GM19372 (cell line): ENCODE data around the gene PTPMT1.

ENCODE experiments used
- ATAC-seq: cut with Tn5 transposase; IDR thresholded peaks from one replicate; pipeline ENCODE4 v1.9.1; 2021; ENCODE audit warnings: mild to moderate bottlenecking, low read depth, moderate library complexity; ENCODE audit not compliant: unreplicated experiment

The PTPMT1 gene

DNA sequence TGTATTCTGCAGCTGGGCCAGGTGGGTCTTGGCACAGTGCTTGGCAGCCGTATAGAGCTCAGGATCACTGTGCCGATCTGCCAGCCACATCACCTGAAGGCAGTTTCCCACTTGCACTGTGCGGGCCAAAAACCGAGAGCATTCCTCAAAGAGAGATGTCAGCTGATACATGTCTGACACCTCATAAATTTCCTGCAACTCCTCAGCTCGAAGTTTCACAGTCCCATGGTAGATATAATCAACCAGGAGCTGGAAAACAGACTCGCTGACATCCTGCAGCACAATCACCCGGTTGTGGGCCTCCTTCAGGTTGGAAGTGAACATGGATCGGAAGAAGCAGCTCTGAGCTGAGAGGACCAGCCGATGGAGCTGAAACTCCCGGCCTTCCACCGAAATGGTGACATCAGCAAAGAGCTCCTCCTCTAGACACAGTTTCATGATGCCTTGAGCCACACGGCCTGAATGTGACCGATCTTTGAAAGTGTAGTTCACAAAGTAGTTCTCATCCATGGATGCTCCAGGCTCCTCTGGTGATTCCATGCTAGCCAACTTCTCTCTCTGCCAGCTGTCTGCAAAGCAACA lies 12.2 kb downstream of the PTPMT1 start:
- ATAC-seq = no peak

GRCh38 chr11:47578524-47579494 lies 13.4 kb downstream of the PTPMT1 start, which contains the start of the genes KBTBD4 and NDUFS3:
TSS of gene KBTBD4 (minus strand) at chr11:47578970. CDS start at chr11:47578951, 19 bp downstream.
TSS of gene NDUFS3 (plus strand) at chr11:47579074. CDS start at chr11:47579092, 18 bp downstream.
- ATAC-seq = peak; percentile 88

DNA sequence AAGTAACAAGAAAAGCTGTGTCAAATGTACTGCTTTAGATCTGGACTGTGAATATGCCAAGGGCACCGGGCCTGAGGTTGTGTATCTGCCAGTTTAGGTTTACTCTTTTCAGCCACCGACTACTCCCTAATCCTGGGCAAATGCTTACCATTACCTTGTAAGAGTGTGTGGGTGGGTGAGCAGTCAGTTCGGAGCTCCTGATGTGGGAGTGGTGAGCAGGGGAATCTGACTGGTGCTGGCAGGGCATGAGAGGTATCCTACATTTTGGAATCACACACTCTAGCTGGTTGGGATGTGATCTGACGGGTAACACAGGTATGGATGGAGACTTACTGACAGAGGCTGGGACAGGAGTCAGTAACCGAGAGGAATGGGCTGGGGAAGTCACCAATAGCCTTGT lies 18.4 kb downstream of the PTPMT1 start:
- ATAC-seq = no peak

DNA sequence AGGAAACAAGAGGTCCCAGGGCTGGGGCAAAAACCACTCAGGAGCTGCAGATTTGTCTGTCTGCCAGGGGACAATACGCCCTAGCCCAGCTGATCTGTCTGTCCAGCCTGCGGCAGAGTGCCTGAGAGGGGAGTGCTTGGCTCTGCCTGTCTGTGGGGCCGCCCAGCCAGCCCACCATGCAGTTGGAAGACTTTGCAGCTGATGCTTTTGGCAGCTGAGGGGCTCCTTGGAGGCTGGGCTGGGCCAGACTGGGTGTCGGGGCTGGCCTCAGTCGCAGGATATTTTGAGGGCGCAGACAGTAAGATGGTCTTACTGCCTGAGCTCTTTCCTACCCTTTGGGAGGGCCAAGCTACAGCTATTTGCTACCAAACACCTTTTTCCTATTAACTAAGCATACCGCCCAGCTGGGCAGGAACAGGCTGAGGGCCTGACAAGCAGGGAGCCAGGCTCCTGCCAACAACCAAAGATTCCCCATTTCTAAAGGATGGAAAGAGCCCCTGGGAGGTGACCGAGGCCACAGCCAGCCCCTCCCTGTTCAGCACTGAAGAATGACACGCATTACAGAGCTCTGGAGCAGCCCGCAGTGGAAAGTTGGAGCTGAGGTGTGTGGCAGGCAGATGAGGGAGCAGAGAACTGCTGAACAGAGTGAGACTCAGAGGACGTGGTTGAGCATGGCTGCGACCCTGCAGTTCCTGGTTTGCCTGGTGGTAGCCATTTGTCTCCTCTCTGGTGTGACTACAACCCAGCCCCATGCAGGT lies 20.9 kb downstream of the PTPMT1 start, which contains the start of gene FAM180B:
Gene FAM180B (plus strand): TSS at position 581 of the 758 bp plus-strand sequence. CDS start 91 bp downstream, at position 672.
- ATAC-seq = no peak

DNA sequence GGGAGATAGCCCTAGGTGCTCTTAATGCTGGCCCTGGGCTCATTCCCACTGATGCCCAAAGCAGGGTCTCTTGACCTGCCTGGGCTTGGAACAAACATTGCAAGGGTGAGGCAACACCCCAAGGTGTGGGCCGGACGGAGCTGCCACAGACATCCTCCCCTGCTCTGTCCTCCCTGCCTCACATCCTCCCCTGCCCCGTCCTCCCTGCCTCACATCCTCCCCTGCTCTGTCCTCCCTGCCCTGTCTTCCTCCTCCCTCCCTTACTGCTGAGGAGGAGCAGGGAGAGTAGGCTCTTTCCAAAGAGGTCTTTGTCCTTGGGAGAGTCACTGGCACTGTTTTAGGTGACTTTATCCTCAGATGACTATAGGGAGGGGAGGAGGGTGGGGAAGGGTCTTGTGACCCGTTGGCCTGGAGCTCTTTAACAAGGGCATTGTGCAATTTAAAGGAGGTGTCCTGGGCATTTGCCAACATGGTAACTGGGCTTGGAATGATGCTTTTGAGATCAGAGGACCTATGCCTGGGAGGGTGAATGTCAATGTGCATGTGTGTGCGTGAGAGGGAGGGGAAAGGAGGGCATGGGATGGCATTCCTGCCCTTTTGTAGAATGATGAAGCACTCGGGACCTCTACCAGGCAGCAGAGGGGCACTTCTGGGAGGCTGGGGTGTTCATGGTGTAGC lies 21.8 kb downstream of the PTPMT1 start:
- ATAC-seq = no peak

DNA sequence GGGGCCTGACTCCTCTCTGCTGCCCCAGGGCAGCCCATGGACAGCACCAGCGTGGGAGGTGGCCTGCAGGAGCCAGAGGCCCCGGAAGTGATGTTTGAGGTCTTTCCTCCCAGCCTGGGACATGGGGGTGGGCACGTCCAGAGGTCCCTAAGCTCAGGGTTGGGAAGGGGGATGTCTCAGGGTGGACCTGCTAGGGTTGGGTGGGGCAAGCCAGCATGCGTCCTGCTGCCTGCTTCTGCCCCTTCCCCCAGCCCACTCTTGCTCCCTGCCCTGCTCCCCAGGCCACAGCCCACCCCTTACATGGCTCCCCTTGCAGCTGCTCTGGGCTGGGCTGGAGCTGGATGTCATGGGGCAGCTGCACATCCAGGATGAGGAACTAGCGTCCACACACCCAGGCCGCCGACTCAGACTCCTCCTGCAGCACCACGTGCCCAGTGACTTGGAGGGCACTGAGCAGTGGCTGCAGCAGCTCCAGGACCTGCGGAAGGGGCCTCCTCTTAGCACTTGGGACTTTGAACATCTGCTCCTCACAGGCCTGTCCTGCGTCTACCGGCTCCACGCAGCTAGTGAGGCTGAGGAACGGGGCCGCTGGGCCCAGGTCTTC lies 22.4 kb downstream of the PTPMT1 start:
- no peak for ATAC-seq

GRCh38 chr11:47589118-47589517 lies 23.7 kb downstream of the PTPMT1 start:
- ATAC-seq = no peak

DNA sequence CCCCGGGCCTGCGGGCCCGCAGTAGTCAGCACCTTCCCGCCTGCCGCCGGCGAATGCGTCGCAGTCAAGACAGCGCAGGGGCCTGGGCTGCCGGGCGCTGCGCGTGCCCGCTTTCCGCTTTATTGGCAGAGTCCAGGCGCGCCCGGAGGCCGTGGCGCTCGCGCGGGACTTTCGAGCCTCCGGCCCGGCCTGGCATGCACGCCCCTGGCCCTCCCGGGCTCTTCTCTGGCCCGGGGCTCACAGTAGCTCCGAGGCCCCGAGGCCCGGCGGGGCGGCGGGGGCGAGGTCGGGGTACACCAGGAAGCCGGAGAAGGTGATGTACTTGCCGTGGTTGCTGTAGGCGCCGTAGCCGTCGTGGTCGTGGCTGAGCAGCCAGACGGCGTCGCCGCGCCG lies 24.2 kb downstream of the PTPMT1 start:
- ATAC-seq = no peak

GRCh38 chr11:47589977-47590861 lies 24.8 kb downstream of the PTPMT1 start:
- no peak for ATAC-seq

DNA sequence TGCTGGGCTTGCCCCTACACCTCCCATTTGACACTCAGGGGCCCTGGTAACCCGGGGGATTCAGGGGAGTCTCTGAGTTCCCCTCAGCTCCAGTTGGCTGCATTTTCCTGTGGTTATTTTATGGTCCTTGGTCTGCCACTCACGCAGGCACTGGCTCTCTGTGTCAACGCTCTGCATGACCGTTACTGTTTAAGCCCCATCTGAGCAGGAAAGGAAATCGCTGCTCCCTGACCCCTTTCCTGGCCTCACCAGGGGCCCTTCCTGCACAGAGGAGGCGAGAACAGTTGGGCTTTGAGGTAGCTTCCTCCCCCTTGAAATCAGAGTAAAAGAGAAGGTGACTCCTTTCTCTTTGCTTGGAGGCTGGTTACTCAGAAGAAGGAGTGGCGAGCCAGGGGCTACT lies 26.4 kb downstream of the PTPMT1 start:
- ATAC-seq = no peak

DNA sequence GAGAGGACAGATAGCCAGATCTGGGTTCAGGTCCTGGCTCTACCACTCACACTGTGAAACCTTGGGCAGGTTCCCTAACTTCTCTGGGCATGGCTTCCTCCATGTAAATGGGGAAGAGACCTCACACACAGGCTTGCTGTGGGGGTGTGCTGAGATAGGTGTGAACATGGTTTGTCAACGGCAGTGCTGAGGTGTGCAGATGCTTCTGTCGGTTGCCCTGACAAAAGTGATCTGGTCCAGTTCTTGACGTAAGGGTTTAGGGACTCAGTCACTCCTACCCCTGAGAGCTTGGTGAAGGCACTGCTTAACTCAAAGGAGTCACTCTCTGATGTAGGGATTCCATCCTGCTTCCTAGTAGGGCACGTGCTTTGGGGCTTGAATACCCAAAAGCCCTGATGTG lies 26.9 kb downstream of the PTPMT1 start:
- no peak for ATAC-seq

GRCh38 chr11:47592970-47593369 lies 27.6 kb downstream of the PTPMT1 start:
- no peak for ATAC-seq

GRCh38 chr11:47593492-47593933 lies 28.1 kb downstream of the PTPMT1 start:
- ATAC-seq = no peak

DNA sequence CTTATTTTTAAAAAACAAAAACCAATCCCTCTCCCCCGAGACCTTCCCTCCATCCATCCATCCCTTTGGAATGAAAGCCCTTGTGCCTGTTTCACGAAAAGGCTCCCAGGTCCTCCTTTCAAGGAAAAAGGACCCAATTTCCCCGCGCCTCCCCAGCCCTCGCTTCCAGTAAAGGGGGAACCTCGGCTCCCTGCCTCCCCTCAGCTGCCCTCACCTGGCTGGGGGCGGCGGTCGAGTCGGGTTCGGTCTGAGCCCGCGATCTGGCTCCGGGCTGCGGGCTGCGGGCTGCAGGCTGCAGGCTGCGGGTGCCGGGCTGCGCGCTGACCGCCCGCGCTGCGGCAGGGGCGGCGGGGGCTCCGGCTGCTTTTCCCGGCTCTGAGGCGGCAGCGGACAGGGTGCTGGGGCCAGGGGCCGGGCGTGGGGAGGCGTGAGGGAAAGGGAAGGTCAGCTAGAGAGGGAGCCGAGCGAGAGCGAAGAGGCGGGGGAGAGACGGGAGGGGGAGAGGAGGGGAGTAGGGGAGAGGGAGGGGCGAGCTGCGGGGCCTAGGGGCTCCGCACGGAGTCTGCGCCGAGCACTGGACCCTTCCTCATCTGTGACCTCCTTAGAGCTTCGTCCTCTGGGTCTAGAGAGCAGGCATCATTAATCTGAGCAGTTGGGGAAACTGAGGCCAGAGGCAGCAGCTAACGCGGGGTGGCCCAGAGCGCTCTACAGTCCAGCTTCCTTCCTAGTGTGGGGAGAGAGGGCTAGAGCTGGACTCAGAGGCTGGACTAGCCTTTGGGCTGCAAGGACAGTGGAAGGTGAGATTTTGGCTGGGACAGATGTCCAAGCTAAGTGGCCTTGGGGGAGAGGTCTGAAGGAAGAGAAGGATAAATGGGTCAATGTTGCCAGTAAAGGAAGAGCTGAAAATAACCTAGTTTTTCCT lies 28.8 kb downstream of the PTPMT1 start, which contains the start of gene C1QTNF4:
Gene C1QTNF4 (minus strand): TSS at position 478 of the 922 bp plus-strand sequence. CDS start 3,601 bp downstream, outside the sequence.
- no peak for ATAC-seq

DNA sequence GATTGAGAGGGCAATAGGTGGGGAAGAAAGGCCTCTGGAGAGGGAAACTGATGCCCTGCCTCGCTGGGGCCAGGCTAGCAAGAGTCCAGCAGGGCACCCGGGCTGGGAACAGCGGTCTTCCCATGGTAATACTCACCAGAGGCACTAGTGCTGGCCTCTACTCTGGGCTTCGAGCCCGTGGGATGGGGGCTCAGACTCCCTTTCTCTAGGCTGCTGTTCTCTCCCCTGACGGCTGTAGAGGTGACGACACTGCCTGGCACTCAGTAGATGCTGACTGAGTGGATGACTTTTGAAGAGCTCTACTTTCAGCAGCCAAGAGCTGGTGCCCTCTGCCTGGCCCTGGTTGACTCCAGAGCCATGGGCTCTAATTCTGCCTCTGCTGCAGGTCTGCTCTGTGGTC lies 29.6 kb downstream of the PTPMT1 start:
- ATAC-seq = no peak

DNA sequence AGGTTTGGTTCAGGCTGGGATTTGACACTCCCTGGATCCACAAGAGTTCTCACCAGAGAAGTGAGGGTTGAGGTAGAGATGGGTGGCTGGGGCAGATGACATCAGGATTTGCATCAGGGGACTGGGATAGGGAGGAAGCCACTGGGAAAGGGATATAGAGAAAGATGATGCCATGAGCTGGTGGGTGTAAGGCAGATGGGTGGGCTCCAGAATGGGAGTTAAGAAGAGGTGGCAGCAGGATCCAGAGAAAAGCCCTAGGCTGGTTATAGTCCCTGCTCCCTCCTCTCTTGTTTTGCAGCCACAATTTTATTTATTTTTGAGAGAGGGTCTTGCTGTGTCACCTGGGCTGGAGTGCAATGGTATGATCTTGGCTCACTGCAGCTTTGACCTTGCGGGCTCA lies 30.6 kb downstream of the PTPMT1 start:
- ATAC-seq = no peak

- ATAC-seq = no peak
Observed at GRCh38 chr11:47599902-47600301, 34.5 kb downstream of the PTPMT1 start.

- no peak for ATAC-seq
Observed at GRCh38 chr11:47603295-47603694, 37.9 kb downstream of the PTPMT1 start.
